ENCODE measurements around the gene THSD4. TPM values are rescaled to one million over a fixed set of nuclear protein-coding genes. Genes with fewer than 3 reads are reported as not detected.

The THSD4 gene
- polyA plus RNA-seq, 2 of the 4 experiments (the other 2 are of a cell fraction): 15.8 to 40.7 TPM

DNA sequence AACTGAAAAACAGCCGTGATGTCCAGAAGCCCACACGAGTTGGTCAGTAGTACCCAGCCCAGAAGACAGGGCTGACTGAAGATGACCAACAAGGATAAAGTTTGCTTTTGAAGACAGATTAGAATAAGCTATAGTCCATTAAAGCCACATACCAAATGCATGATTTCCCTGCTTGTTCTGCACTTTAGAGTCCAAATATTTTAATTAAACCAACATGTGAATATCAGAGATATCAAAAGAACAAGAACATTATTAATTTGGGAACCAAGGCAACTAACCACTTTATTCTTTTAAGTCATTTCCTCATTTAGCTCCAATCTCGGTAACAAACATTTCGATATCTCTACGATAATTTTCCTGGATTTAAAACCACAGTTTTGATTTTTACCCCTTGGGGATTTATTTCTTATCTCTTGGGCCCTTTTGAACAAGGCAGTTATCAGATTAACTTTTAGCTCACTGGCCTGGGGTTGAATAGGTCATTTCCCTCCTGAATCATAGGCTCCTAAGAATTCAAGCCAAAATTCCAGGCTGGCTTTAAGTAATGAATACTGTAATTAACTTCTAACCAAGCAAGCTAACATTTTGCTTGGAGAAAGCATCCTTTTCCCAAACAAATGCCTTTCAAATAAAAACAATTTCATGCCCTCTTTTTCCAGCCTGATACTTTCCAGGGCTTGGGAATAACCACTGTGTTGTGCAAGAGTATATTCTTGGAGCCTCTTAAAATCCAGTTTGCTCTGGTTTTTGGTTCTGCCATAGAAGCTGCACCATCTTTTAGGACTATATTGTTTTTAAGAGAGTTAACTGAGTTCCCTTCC, 592.2 kb downstream of the THSD4 start:
- Histone ChIP-seq H3K9me3 (no peaks in the 10 kb centered on the region), H3K27ac (no peak overlapping the region), H3K4me1 (peaks cover 4% of the 10 kb centered on the region; the same call in 1 of the 3 replicates), H3K4me2 (no peak overlapping the region), H3K4me3 (no peak overlapping the region)
- POLR2A ChIA-PET: no interaction called here
- WGBS (ENCODE audit: missing lambda C conversion rate): 80% methylated on average over 5 of the region's 5 CpGs
- CTCF ChIA-PET: interaction anchor here (0.5 to 1.7 kb wide), 5 partner anchors 23 to 56 kb away, joined by 3 to 9 read pairs (median 4); no protein-coding TSS in a partner anchor
- ATAC-seq: no peak
- no peak for DNase-seq (ENCODE audit: low read depth in 1 of 2, low spot score in 1 of 2)
- FAIRE-seq: no peak
- TF ChIP-seq JUNB (IDR thresholded peaks at IDR 0.05): no peak
- TF ChIP-seq MYC (IDR thresholded peaks at IDR 0.05; ENCODE audit: borderline replicate concordance, low read length): no peak
- TF ChIP-seq HEYL (CRISPR knock-in tag; IDR thresholded peaks at IDR 0.05): no peak
- no peak for TF ChIP-seq EP300 (IDR thresholded peaks at IDR 0.05)
- no peak for TF ChIP-seq KDM1A (IDR thresholded peaks at IDR 0.05; ENCODE audit: low read depth)
- TF ChIP-seq ZNF302 (CRISPR knock-in tag; IDR thresholded peaks at IDR 0.05): no peak
- no peak for TF ChIP-seq ZC3H11A (IDR thresholded peaks at IDR 0.05)
- TF ChIP-seq, protein P1, sequence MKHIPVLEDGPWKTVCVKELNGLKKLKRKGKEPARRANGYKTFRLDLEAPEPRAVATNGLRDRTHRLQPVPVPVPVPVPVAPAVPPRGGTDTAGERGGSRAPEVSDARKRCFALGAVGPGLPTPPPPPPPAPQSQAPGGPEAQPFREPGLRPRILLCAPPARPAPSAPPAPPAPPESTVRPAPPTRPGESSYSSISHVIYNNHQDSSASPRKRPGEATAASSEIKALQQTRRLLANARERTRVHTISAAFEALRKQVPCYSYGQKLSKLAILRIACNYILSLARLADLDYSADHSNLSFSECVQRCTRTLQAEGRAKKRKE (CRISPR knock-in tag; IDR thresholded peaks at IDR 0.05; ENCODE audit: low read depth): no peak
- no peak for TF ChIP-seq EHF (CRISPR knock-in tag; IDR thresholded peaks at IDR 0.05)
- TF ChIP-seq HOXA7 (CRISPR knock-in tag; IDR thresholded peaks at IDR 0.05): no peak
- TF ChIP-seq HOXB5 (CRISPR knock-in tag; IDR thresholded peaks at IDR 0.05): no peak
- no peak for TF ChIP-seq POLR2A (IDR thresholded peaks at IDR 0.05; ENCODE audit: low read length)
- TF ChIP-seq RARB (CRISPR knock-in tag; IDR thresholded peaks at IDR 0.05): no peak
- TF ChIP-seq CBX8 (IDR thresholded peaks at IDR 0.05): no peak
- TF ChIP-seq ESRRA (IDR thresholded peaks at IDR 0.05; ENCODE audit: borderline replicate concordance, low read length): no peak
- no peak for TF ChIP-seq CHD4 (IDR thresholded peaks at IDR 0.05; ENCODE audit: borderline replicate concordance)
- no peak for TF ChIP-seq NFE2L2 (conservative IDR thresholded peaks at IDR 0.05; ENCODE audit: low read length)
- TF ChIP-seq CBX2 (IDR thresholded peaks at IDR 0.05; ENCODE audit: borderline replicate concordance, low read depth): no peak
- no peak for TF ChIP-seq FOSL2 (IDR thresholded peaks at IDR 0.05)
- no peak for TF ChIP-seq FOSL2 (CRISPR knock-in tag; IDR thresholded peaks at IDR 0.05)
- TF ChIP-seq POLR2AphosphoS2 (conservative IDR thresholded peaks at IDR 0.05; ENCODE audit: low read length): no peak

DNA sequence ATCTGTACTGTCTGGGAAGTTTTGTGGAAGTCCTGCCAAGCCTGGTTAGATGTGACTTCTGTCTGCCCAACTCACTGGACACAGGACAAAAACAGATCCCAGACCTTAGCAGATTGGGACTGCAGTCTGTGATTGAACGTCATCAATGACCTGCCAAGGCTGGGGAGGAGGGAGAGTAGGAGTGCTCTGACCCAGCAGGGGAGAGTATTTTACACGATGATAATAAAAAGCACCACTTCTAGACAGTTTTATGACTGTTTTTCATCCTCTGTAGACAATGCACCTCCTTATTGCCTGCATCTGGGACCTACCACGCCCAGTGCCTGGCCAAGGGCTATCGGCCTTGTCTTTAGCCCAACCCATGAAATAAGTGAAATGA, 592.8 kb downstream of the THSD4 start:
- POLR2A ChIA-PET: no interaction called here
- CTCF ChIA-PET: interaction anchor here (0.5 to 1.7 kb wide), 2 partner anchors 22 to 57 kb away, joined by 4 to 6 read pairs; no protein-coding TSS in a partner anchor
- DNase-seq (ENCODE audit: low read depth in 1 of 2, low spot score in 1 of 2) (no peak), FAIRE-seq (no peak), ATAC-seq (no peak)
- no peak for TF ChIP-seq BHLHE40 (IDR thresholded peaks at IDR 0.05; ENCODE audit: low read depth, low read length)
- TF ChIP-seq POLR2AphosphoS2 (conservative IDR thresholded peaks at IDR 0.05; ENCODE audit: low read length): no peak
- TF ChIP-seq GATA3 (IDR thresholded peaks at IDR 0.05; ENCODE audit: borderline replicate concordance): no peak
- no peak for TF ChIP-seq ZNF302 (CRISPR knock-in tag; IDR thresholded peaks at IDR 0.05)
- 80% methylated on average over 4 of the region's 4 CpGs for WGBS (ENCODE audit: missing lambda C conversion rate)
- Histone ChIP-seq H3K9me3 (no peaks in the 10 kb centered on the region), H3K4me3 (no peak overlapping the region), H3K27ac (no peak overlapping the region), H3K4me1 (peaks cover 4% of the 10 kb centered on the region; the same call in 1 of the 3 replicates), H3K4me2 (no peak overlapping the region)

DNA sequence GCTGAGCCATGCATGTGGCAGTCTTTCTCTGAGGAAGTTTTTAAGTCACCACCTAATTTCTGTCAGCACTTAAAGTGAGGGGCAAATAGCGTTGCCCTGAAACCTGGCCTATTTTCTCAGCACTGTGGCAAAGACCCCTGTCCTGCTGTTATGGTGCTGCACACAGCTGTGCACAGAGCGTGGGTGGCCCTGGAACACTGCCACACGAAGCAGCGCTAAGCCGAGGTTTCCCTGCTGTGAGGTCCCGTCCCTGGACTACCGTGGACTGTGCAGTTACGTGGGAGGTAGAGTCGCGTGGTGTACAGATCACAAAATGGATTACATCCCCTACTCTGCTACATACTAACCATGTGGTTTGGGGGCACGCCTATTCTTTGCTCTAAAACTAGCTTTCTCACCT, 593.5 kb downstream of the THSD4 start:
- H3K4me3 ChIP-seq: no peak overlapping the region
- WGBS (ENCODE audit: missing lambda C conversion rate): 94% methylated on average over 11 of the region's 11 CpGs
- CTCF ChIA-PET: interaction anchor here (0.6 to 2.2 kb wide), 3 partner anchors 13 to 35 kb away, joined by 3 to 7 read pairs (median 6); no protein-coding TSS in a partner anchor
- H3K9me3 ChIP-seq: no peaks in the 10 kb centered on the region
- no peak overlapping the region for H3K4me2 ChIP-seq
- FAIRE-seq (no peak), DNase-seq (ENCODE audit: low read depth in 1 of 2, low spot score in 1 of 2) (no peak), ATAC-seq (no peak)
- no peak overlapping the region for H3K27ac ChIP-seq
- POLR2A ChIA-PET: no interaction called here
- H3K4me1 ChIP-seq: peaks cover 4% of the 10 kb centered on the region; the same call in 1 of the 3 replicates
- TF ChIP-seq ZNF302 (CRISPR knock-in tag; IDR thresholded peaks at IDR 0.05): no peak
- TF ChIP-seq RAD21 (conservative IDR thresholded peaks at IDR 0.05 in 1 of 2, IDR thresholded peaks at IDR 0.05 in 1 of 2): no peak
- TF ChIP-seq MAFK (IDR thresholded peaks at IDR 0.05; ENCODE audit: partially characterized antibody): no peak
- TF ChIP-seq, protein P2, sequence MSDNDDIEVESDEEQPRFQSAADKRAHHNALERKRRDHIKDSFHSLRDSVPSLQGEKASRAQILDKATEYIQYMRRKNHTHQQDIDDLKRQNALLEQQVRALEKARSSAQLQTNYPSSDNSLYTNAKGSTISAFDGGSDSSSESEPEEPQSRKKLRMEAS (IDR thresholded peaks at IDR 0.05): no peak
- no peak for TF ChIP-seq CHD2 (IDR thresholded peaks at IDR 0.05; ENCODE audit: low read length, partially characterized antibody)
- TF ChIP-seq, protein P3, sequence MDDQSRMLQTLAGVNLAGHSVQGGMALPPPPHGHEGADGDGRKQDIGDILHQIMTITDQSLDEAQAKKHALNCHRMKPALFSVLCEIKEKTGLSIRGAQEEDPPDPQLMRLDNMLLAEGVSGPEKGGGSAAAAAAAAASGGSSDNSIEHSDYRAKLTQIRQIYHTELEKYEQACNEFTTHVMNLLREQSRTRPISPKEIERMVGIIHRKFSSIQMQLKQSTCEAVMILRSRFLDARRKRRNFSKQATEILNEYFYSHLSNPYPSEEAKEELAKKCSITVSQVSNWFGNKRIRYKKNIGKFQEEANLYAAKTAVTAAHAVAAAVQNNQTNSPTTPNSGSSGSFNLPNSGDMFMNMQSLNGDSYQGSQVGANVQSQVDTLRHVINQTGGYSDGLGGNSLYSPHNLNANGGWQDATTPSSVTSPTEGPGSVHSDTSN (IDR thresholded peaks at IDR 0.05): no peak
- TF ChIP-seq, protein P4, sequence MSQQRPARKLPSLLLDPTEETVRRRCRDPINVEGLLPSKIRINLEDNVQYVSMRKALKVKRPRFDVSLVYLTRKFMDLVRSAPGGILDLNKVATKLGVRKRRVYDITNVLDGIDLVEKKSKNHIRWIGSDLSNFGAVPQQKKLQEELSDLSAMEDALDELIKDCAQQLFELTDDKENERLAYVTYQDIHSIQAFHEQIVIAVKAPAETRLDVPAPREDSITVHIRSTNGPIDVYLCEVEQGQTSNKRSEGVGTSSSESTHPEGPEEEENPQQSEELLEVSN (IDR thresholded peaks at IDR 0.05; ENCODE audit: borderline replicate concordance, low read depth): no peak
- TF ChIP-seq, protein P5, sequence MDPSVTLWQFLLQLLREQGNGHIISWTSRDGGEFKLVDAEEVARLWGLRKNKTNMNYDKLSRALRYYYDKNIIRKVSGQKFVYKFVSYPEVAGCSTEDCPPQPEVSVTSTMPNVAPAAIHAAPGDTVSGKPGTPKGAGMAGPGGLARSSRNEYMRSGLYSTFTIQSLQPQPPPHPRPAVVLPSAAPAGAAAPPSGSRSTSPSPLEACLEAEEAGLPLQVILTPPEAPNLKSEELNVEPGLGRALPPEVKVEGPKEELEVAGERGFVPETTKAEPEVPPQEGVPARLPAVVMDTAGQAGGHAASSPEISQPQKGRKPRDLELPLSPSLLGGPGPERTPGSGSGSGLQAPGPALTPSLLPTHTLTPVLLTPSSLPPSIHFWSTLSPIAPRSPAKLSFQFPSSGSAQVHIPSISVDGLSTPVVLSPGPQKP (IDR thresholded peaks at IDR 0.05; ENCODE audit: low read depth, low read length): no peak
- TF ChIP-seq ZC3H11A (IDR thresholded peaks at IDR 0.05): no peak
- no peak for TF ChIP-seq RNF2 (IDR thresholded peaks at IDR 0.05; ENCODE audit: borderline replicate concordance, low read depth)

Measured in A549 (cell line).